Tibial nerve (tissue), 4 donors: Measurements from ENCODE around the gene PAM16.

Source experiments
- CTCF ChIP-seq, 5 experiments: fragments of 200-600 bp in 3 of 5; fragments of 450-650 bp in 2 of 5; sonication (generic) in 3 of 5; IDR thresholded peaks; one replicate each; pipeline ENCODE4 v1.5.1; 2016 to 2019; ENCODE audit warnings: antibody characterized with exemption in 5 of 5, mild to moderate bottlenecking in 3 of 5, moderate library complexity in 2 of 5
- EP300 ChIP-seq, 2 donors: sonication (generic); formaldehyde crosslinking; IDR thresholded peaks; one replicate each; pipeline ENCODE4 v1.6.1; 2017; ENCODE audit warnings: antibody characterized with exemption in 2 of 2, mild to moderate bottlenecking in 1 of 2

- TF ChIP-seq EP300 (IDR thresholded peaks at IDR 0.05): no peak
- TF ChIP-seq CTCF (IDR thresholded peaks at IDR 0.05): no peak
Observed at GRCh38 chr16:4321286-4322120, 29.6 kb downstream of the PAM16 start.
